RPMI8226 (cell line): ENCODE data around the gene PITPNM1.

Experiments
- DNase-seq: peaks from one replicate; pipeline ENCODE4 v3.0.0-alpha.2; 2015

PITPNM1 gene

GRCh38 chr11:67463680-67464410 is 41.3 kb downstream of the PITPNM1 start:
- DNase-seq, result no peak

GRCh38 chr11:67463186-67463585 is 42.0 kb downstream of the PITPNM1 start:
- no peak for DNase-seq

- no peak for DNase-seq
These were observed 46.9 kb downstream of the PITPNM1 start for GRCh38 chr11:67458266-67458665.

GRCh38 chr11:67457453-67457852 is 47.7 kb downstream of the PITPNM1 start:
- DNase-seq, result no peak

- DNase-seq, result no peak
These were observed 49.0 kb downstream of the PITPNM1 start for GRCh38 chr11:67456068-67456705.

GRCh38 chr11:67455054-67455453 is 50.1 kb downstream of the PITPNM1 start, which contains the start of gene CABP4:
CABP4 (plus strand) TSS chr11:67455354; CDS start chr11:67455424, 70 bp downstream.
- no peak for DNase-seq

GRCh38 chr11:67453816-67454732 is 51.1 kb downstream of the PITPNM1 start:
- no peak for DNase-seq

- DNase-seq, result no peak
These were observed 52.8 kb downstream of the PITPNM1 start, which contains the start of gene GPR152 for GRCh38 chr11:67452141-67452952. GPR152 (minus strand) TSS chr11:67452729; CDS start chr11:67452724, 5 bp downstream.

GRCh38 chr11:67451658-67451976 is 53.5 kb downstream of the PITPNM1 start:
- DNase-seq, result no peak

- no peak for DNase-seq
These were observed 54.1 kb downstream of the PITPNM1 start for GRCh38 chr11:67450796-67451657.

GRCh38 chr11:67449116-67449844 is 55.9 kb downstream of the PITPNM1 start:
- DNase-seq, result peak; percentile 94

- no peak for DNase-seq
These were observed 56.9 kb downstream of the PITPNM1 start for GRCh38 chr11:67448220-67448609.

- no peak for DNase-seq
These were observed 59.6 kb downstream of the PITPNM1 start for GRCh38 chr11:67445515-67445914.

GRCh38 chr11:67442504-67443404 is 62.4 kb downstream of the PITPNM1 start:
- DNase-seq, result no peak
